HepG2 (cell line): ENCODE data around the gene BICDL2. TPM values are rescaled to one million over a fixed set of nuclear protein-coding genes. Genes with fewer than 3 reads are reported as not detected.

Source experiments
- ATF5 ChIP-seq: sonication (generic); formaldehyde crosslinking; IDR thresholded peaks from 2 replicates; pipeline ENCODE4 v1.4.0; 2020; ENCODE audit warnings: mild to moderate bottlenecking, low read depth, missing genetic modification reagents
- BCL6 ChIP-seq: IDR thresholded peaks from 2 replicates; pipeline ENCODE4 v1.6.1; 2016; ENCODE audit warnings: missing genetic modification reagents, missing compliant biosample characterization
- CBX2 ChIP-seq, 2 experiments: fragments of 200-600 bp in 1 of 2; sonication (generic); formaldehyde crosslinking in 1 of 2; IDR thresholded peaks; 2 replicates each; pipeline versions ENCODE4 v1.7.0 to v1.8.1; 2018 to 2022; ENCODE audit warnings: low read depth in 2 of 2, low read length in 1 of 2, mild to moderate bottlenecking in 1 of 2, missing genetic modification reagents in 1 of 2
- CREB3 ChIP-seq: sonication (generic); formaldehyde crosslinking; IDR thresholded peaks from 2 replicates; pipeline ENCODE4 v1.5.0; 2020; ENCODE audit warnings: missing genetic modification reagents
- ETV5 ChIP-seq: IDR thresholded peaks from 2 replicates; pipeline ENCODE4 v1.6.1; 2018; ENCODE audit warnings: missing biosample characterization, missing genetic modification reagents, inconsistent platforms, borderline replicate concordance
- HDAC2 ChIP-seq: sonication (generic); formaldehyde crosslinking; IDR thresholded peaks from 2 replicates; pipeline ENCODE4 v1.4.0; 2020; ENCODE audit warnings: missing genetic modification reagents
- IKZF1 ChIP-seq: fragments of 450-650 bp; IDR thresholded peaks from 2 replicates; pipeline ENCODE4 v1.7.1; 2016
- MAFF ChIP-seq: IDR thresholded peaks from 2 replicates; pipeline ENCODE4 v1.6.1; 2011; ENCODE audit warnings: low read depth, low read length, improper control_type of control experiment
- NPAS2 ChIP-seq: sonication (generic); formaldehyde crosslinking; IDR thresholded peaks from 2 replicates; pipeline ENCODE4 v1.8.0; 2022; ENCODE audit warnings: mild to moderate bottlenecking, missing genetic modification reagents, borderline replicate concordance
- PAXIP1 ChIP-seq: sonication (generic); formaldehyde crosslinking; conservative IDR thresholded peaks from 2 replicates; pipeline ENCODE4 v1.4.0; 2020; ENCODE audit warnings: mild to moderate bottlenecking, missing genetic modification reagents, moderate library complexity
- PLRG1 ChIP-seq: fragments of 450-650 bp; conservative IDR thresholded peaks from 2 replicates; pipeline ENCODE4 v1.6.1; 2016
- SP5 ChIP-seq: IDR thresholded peaks from 2 replicates; pipeline ENCODE4 v1.6.1; 2016; ENCODE audit warnings: low read depth, borderline replicate concordance
- STAT6 ChIP-seq: sonication (generic); formaldehyde crosslinking; IDR thresholded peaks from 2 replicates; pipeline ENCODE4 v1.4.0; 2020; ENCODE audit warnings: missing genetic modification reagents, mild to moderate bottlenecking, borderline replicate concordance
- THAP8 ChIP-seq: sonication (generic); formaldehyde crosslinking; IDR thresholded peaks from 2 replicates; pipeline ENCODE4 v1.5.1; 2020; ENCODE audit warnings: missing genetic modification reagents, mild to moderate bottlenecking, borderline replicate concordance
- ZFP36L2 ChIP-seq: sonication (generic); formaldehyde crosslinking; IDR thresholded peaks from 2 replicates; pipeline ENCODE4 v1.4.0; 2020; ENCODE audit warnings: missing genetic modification reagents
- ZMYM4 ChIP-seq: sonication (generic); formaldehyde crosslinking; IDR thresholded peaks from 2 replicates; pipeline ENCODE4 v1.8.1; 2023; ENCODE audit warnings: mild to moderate bottlenecking, missing genetic modification reagents
- ZNF121 ChIP-seq: sonication (generic); formaldehyde crosslinking; IDR thresholded peaks from 2 replicates; pipeline ENCODE4 v1.5.0; 2020; ENCODE audit warnings: mild to moderate bottlenecking, missing genetic modification reagents
- ZNF143 ChIP-seq: sonication (generic); formaldehyde crosslinking; IDR thresholded peaks from 2 replicates; pipeline ENCODE4 v1.4.0; 2020; ENCODE audit warnings: missing genetic modification reagents
- ZNF235 ChIP-seq: sonication (generic); formaldehyde crosslinking; IDR thresholded peaks from 2 replicates; pipeline ENCODE4 v1.8.1; 2023; ENCODE audit warnings: mild to moderate bottlenecking, missing genetic modification reagents, borderline replicate concordance
- ZNF367 ChIP-seq: sonication (generic); formaldehyde crosslinking; IDR thresholded peaks from 2 replicates; pipeline ENCODE4 v1.4.0; 2020; ENCODE audit warnings: missing genetic modification reagents, borderline replicate concordance
- ZNF546 ChIP-seq: sonication (generic); formaldehyde crosslinking; conservative IDR thresholded peaks from 2 replicates; pipeline ENCODE4 v1.8.1; 2023; ENCODE audit warnings: mild to moderate bottlenecking, missing genetic modification reagents
- ZSCAN12 ChIP-seq: sonication (generic); formaldehyde crosslinking; IDR thresholded peaks from 2 replicates; pipeline ENCODE4 v1.9.0; 2021; ENCODE audit warnings: mild to moderate bottlenecking, missing genetic modification reagents
- polyA plus RNA-seq, 8 experiments: library from polyadenylated mRNA; depleted of rRNA in 3 of 8; stranded (reverse) in 7 of 8; unstranded in 1 of 8; fragments of >200 nt; fragmentation: Illumina TruSeq in 4 of 8; extraction: Trizol in 4 of 8; gene quantifications; 2 replicates each; pipeline versions ENCODE4 v1.2.1 to v1.2.3, GENCODE V29; 2011 to 2016; ENCODE audit warnings: low read depth in 4 of 8, missing spikeins in 1 of 8, mixed read lengths in 1 of 8; ENCODE audit not compliant: insufficient read depth in 1 of 8
- total RNA-seq, 5 experiments: library from RNA; depleted of rRNA; stranded (reverse); fragments of >200 nt; fragmentation: Illumina TruSeq; extraction: Trizol; gene quantifications; 2 replicates each; pipeline ENCODE4 v1.2.3, GENCODE V29; 2016; ENCODE audit warnings: low read depth in 1 of 5

The BICDL2 gene
- total and polyA plus RNA-seq, 2 of the 13 experiments (the other 11 are each of a cell fraction or from before 2014, with no cell fraction given) = 0.12 TPM; not detected in 1

GRCh38 chr16:3065069-3065741, 28.5 kb upstream of the BICDL2 start, which contains the start of gene IL32 (continued):
- TF ChIP-seq ZNF367 (CRISPR knock-in tag) = no peak
- TF ChIP-seq PAXIP1 = peak; percentile 90
- no peak for TF ChIP-seq NPAS2 (CRISPR knock-in tag)
- peak; percentile 16; the same call in 1 of the 2 replicates for TF ChIP-seq ZMYM4 (CRISPR knock-in tag)
- no peak for TF ChIP-seq CBX2 (IDR thresholded peaks at IDR 0.05; ENCODE audit: low read depth, low read length)
- TF ChIP-seq CBX2 (CRISPR knock-in tag; IDR thresholded peaks at IDR 0.05; ENCODE audit: low read depth) = no peak
- no peak for TF ChIP-seq ZSCAN12 (CRISPR knock-in tag)
- no peak for TF ChIP-seq CREB3
- TF ChIP-seq THAP8 (CRISPR knock-in tag) = no peak
- TF ChIP-seq MAFF = 0 out of 2 replicates have a peak, but pooled peaks have one; percentile 23
- no peak for TF ChIP-seq PLRG1
- peak; percentile 5; the same call in 1 of the 2 replicates for TF ChIP-seq ZNF235 (CRISPR knock-in tag)
- TF ChIP-seq ETV5 (CRISPR knock-in tag) = peak; percentile 83
- TF ChIP-seq ZNF143 = no peak
- TF ChIP-seq ATF5 = no peak
- peak; percentile 67 for TF ChIP-seq HDAC2 (CRISPR knock-in tag)
- TF ChIP-seq SP5 = peak; percentile 73
- peak; percentile 54; the same call in 1 of the 2 replicates for TF ChIP-seq BCL6
- no peak for TF ChIP-seq ZNF546
- no peak for TF ChIP-seq ZNF121
- no peak for TF ChIP-seq ZFP36L2 (CRISPR knock-in tag)
- TF ChIP-seq STAT6 (CRISPR knock-in tag) = peak; percentile 54; the same call in 1 of the 2 replicates
- TF ChIP-seq IKZF1 = no peak
